ENCODE measurements around the gene MCM10. TPM values are rescaled to one million over a fixed set of nuclear protein-coding genes. Genes with fewer than 3 reads are reported as not detected.

MCM10 gene
- total RNA-seq, 2 donors from 2014 or later = 38.2 to 44.8 TPM

DNA sequence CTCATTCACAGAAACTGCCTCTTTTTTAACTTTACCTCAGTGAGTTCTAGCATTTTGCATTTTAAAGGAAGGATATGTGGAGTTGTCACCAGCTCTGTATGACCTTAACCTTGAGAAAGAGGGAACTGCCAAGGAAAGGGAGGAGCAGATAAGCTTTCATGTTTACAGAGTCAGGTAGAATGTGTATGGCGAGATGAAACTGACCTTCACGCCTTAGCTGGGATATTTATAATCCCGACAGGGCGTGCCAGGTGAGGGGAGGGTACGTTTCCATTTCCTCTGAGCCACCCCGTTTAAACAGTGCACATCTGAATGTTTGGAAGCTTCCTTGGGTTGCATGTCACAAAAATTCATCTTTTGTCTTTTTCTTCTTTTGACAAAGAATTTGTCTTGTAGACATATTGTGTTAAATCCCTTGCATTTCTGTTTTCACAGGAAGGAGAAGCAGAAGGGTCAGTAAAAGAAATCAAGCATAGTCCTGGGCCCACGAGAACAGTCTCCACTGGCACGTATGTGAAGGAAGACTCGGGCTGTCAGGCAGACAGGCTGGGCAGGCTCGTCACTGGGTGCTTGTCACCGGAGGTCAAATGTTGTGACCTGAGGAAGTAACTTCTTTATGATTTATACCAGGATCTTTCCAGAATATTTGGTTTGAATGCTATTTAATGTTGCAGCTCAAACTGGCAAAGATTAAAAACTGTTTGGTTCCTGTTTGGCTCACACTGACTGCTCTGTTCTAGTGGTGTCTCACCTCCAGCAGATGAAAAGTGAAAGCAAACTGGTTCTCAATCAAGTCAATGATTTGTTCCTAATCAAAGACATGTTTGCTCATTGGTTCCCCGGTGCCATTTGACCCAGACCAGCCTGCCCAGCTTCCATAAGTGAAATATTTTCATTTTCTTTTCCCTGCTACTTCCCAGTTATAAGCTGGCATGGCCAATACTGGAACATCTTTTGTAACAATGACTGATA is 45.2 kb upstream of the MCM10 start:
- Mint-ChIP-seq H3K9me3 (peaks cover 12% of the 10 kb centered on the region), H3K27ac (no peak overlapping the region), H3K36me3 (ENCODE audit: low read depth) (peaks cover 55% of the 10 kb centered on the region), H3K4me1 (peaks cover 18% of the 10 kb centered on the region), H3K27me3 (ENCODE audit: insufficient read depth) (no peaks in the 10 kb centered on the region), H3K4me3 (no peak overlapping the region)
- H3K36me3 ChIP-seq (ENCODE audit: control insufficient read depth, insufficient read depth, low read length) = peaks cover 55% of the 10 kb centered on the region
- H3K27me3 ChIP-seq (ENCODE audit: control insufficient read depth, insufficient read depth, low read length, poor library complexity, severe bottlenecking) = no peaks in the 10 kb centered on the region
- TF ChIP-seq, protein P1, sequence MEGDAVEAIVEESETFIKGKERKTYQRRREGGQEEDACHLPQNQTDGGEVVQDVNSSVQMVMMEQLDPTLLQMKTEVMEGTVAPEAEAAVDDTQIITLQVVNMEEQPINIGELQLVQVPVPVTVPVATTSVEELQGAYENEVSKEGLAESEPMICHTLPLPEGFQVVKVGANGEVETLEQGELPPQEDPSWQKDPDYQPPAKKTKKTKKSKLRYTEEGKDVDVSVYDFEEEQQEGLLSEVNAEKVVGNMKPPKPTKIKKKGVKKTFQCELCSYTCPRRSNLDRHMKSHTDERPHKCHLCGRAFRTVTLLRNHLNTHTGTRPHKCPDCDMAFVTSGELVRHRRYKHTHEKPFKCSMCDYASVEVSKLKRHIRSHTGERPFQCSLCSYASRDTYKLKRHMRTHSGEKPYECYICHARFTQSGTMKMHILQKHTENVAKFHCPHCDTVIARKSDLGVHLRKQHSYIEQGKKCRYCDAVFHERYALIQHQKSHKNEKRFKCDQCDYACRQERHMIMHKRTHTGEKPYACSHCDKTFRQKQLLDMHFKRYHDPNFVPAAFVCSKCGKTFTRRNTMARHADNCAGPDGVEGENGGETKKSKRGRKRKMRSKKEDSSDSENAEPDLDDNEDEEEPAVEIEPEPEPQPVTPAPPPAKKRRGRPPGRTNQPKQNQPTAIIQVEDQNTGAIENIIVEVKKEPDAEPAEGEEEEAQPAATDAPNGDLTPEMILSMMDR (conservative IDR thresholded peaks at IDR 0.05) = no peak
- H3K9ac ChIP-seq (ENCODE audit: extremely low read depth, low read length, poor library complexity, severe bottlenecking) = no peak overlapping the region
- H3K4me3 ChIP-seq (ENCODE audit: low read length) = no peak overlapping the region
- peaks cover 8% of the 10 kb centered on the region for H3K9me3 ChIP-seq (ENCODE audit: control insufficient read depth, low read length)
- H3K27ac ChIP-seq (ENCODE audit: low read depth, low read length) = no peak overlapping the region
- no peak for DNase-seq
- 91 to 95% methylated on average over 8 to 12 of the region's 12 CpGs for WGBS, 2 experiments (ENCODE audit: insufficient coverage in 1 of 2, insufficient read length in 1 of 2)
- H3K4me1 ChIP-seq (ENCODE audit: control insufficient read depth, insufficient read depth, low read length) = no peaks in the 10 kb centered on the region

DNA sequence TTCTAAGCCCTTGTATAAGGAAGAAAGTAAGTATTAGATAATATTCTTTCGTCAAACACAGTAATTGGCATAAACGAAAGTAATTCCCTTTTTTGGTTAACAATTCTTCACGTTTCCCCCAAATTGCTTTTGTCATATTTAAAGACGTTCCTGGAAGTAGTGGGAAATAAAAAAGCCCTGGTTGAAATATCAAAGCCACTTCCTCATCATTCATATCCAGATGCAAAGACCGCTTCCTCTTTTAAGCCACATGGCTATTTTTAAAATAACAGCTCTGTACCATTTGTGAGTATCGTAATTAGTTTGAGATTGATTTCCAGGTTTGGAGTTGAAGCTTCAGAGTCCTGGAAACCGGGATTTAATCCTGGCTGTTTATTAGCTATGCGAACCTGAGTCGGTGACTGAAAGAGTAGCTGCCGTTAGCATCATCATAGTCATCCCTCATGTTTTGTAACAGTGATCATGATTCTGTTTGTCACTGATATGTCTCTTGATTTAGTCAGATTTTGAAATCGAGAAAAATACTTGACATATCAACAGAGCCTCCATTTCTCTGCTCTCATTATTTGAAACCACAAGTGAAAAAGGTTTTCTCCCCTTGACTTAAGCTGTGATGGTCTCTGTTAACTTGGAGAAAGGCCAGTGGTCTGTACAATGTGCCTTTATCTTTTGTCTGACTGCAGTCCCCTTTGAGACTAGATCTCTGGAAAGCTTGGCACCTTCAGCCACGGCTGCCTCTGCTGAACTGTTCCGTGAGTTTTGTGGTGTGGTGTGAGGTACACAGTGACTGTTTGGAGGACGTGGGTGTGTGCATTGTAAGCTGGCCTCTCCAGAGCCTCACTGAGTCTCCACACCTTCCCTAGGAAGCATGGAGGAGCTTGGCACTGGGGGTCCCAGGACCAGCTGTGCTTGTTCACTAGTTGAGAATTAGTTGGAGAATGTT is 43.2 kb upstream of the MCM10 start:
- peaks cover 31% of the 10 kb centered on the region for H3K4me1 Mint-ChIP-seq
- Histone ChIP-seq H3K9ac (ENCODE audit: extremely low read depth, low read length, poor library complexity, severe bottlenecking) (no peak overlapping the region), H3K9me3 (ENCODE audit: control insufficient read depth, low read length) (peaks cover 8% of the 10 kb centered on the region), H3K27me3 (ENCODE audit: control insufficient read depth, insufficient read depth, low read length, poor library complexity, severe bottlenecking) (no peaks in the 10 kb centered on the region), H3K36me3 (ENCODE audit: control insufficient read depth, insufficient read depth, low read length) (peaks cover 47% of the 10 kb centered on the region), H3K27ac (ENCODE audit: low read depth, low read length) (no peak overlapping the region), H3K4me3 (ENCODE audit: low read length) (no peak overlapping the region), H3K4me1 (ENCODE audit: control insufficient read depth, insufficient read depth, low read length) (peaks cover 9% of the 10 kb centered on the region)
- H3K9me3 Mint-ChIP-seq = peaks cover 12% of the 10 kb centered on the region
- TF ChIP-seq, protein P1 (conservative IDR thresholded peaks at IDR 0.05) = no peak
- WGBS, 2 experiments (ENCODE audit: insufficient coverage in 1 of 2, insufficient read length in 1 of 2) = 80 to 90% methylated on average over 7 to 14 of the region's 14 CpGs
- no peaks in the 10 kb centered on the region for H3K27me3 Mint-ChIP-seq (ENCODE audit: insufficient read depth)
- DNase-seq = no peak
- H3K27ac Mint-ChIP-seq = no peak overlapping the region
- peaks cover 53% of the 10 kb centered on the region for H3K36me3 Mint-ChIP-seq (ENCODE audit: low read depth)
- no peak overlapping the region for H3K4me3 Mint-ChIP-seq

DNA sequence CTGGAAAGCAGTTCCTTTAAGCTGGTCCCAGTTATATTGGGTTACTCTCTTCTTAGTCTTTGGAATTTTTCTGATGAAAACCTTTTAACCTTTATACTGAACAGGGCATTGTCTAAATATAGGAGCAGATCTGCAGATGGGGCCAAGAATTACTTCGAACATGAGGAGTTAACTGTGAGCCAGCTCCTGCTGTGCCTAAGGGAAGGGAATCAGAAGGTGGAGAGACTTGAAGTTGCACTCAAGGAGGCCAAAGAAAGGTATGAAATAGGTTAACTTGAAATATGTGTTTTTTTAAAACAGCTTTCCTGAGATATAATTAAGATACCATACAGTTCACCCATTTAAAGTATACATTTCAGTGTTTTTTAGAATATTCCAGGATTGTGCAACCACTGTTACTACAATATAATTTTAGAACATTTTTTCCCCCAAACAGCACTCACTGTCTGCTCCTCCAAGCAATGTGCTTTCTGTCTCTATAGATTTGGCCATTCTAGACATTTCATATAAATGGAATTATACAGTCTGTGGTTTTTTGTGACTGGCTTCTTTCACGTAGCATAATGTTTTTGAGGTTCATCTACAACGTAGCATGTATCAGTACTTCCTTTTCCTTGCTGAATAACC is 42.5 kb upstream of the MCM10 start:
- Mint-ChIP-seq H3K9me3 (peaks cover 12% of the 10 kb centered on the region), H3K27ac (no peak overlapping the region), H3K36me3 (ENCODE audit: low read depth) (peaks cover 57% of the 10 kb centered on the region), H3K27me3 (ENCODE audit: insufficient read depth) (no peaks in the 10 kb centered on the region), H3K4me3 (no peak overlapping the region), H3K4me1 (peaks cover 31% of the 10 kb centered on the region)
- Histone ChIP-seq H3K9me3 (ENCODE audit: control insufficient read depth, low read length) (peaks cover 8% of the 10 kb centered on the region), H3K27me3 (ENCODE audit: control insufficient read depth, insufficient read depth, low read length, poor library complexity, severe bottlenecking) (no peaks in the 10 kb centered on the region), H3K9ac (ENCODE audit: extremely low read depth, low read length, poor library complexity, severe bottlenecking) (no peak overlapping the region), H3K4me3 (ENCODE audit: low read length) (no peak overlapping the region), H3K36me3 (ENCODE audit: control insufficient read depth, insufficient read depth, low read length) (peaks cover 47% of the 10 kb centered on the region), H3K27ac (ENCODE audit: low read depth, low read length) (no peak overlapping the region), H3K4me1 (ENCODE audit: control insufficient read depth, insufficient read depth, low read length) (peaks cover 9% of the 10 kb centered on the region)
- TF ChIP-seq, protein P1 (conservative IDR thresholded peaks at IDR 0.05) = no peak
- 92 to 100% methylated on average over 1 to 3 of the region's 3 CpGs for WGBS, 2 experiments (ENCODE audit: insufficient coverage in 1 of 2, insufficient read length in 1 of 2)
- DNase-seq = no peak
